Measurements from ENCODE around the gene HMGCS2. TPM values are rescaled to one million over a fixed set of nuclear protein-coding genes. Genes with fewer than 3 reads are reported as not detected.

Gene HMGCS2
- total RNA-seq, 1 donor from 2014 or later: not detected

DNA sequence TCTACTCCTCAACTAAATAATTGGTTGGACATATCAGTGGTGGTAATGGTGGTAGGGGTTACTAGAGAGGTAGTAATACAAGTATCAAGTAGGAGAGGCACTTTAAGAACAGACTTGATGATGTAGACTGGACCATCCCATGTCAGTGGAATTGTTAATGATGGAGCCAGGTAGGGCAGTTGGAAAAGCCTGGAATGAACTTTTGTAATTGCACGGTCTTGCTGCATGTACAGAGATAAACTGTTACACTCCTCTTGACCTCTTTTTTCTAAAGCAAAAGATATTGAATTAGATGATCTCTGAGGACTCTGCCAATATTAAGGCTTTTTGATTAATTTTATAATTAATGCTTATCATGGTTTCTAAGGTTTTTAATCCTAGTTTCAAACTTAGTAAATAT is 5.8 kb downstream of the HMGCS2 start:
- CTCF ChIA-PET: no interaction called here

DNA sequence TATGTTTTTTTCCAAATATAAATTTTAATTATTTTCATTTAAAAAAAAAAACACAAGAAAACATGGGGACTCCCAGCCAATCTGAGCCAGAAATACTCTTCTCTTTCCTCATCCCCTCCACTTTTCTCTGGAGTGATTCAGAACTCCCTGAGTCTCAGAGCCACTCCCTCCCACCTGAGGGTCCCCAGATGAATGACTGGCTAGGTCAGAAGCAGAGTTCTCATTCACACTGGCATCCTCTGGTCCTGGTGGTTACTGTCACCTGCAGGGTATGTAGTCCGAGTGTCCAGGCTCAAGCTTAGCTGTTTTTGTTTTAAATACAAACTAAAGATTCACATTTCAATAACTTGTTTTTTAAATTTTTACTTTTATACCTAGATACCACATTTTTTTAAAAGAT is 6.3 kb downstream of the HMGCS2 start:
- ATAC-seq (ENCODE audit: low read depth) (no peak), DNase-seq (no peak)
- no peak overlapping the region for H3K4me3 Mint-ChIP-seq
- intact Hi-C loops (cut with micrococcal nuclease): no loop called here
- CTCF ChIA-PET: no interaction called here
- no peaks in the 10 kb centered on the region for H3K36me3 Mint-ChIP-seq (ENCODE audit: low read depth)
- POLR2A ChIA-PET: no interaction called here
- H3K27ac Mint-ChIP-seq: no peak overlapping the region
- H3K9me3 Mint-ChIP-seq: no peaks in the 10 kb centered on the region
- peaks cover 12% of the 10 kb centered on the region for H3K27me3 Mint-ChIP-seq
- H3K4me1 Mint-ChIP-seq: no peaks in the 10 kb centered on the region
- TF ChIP-seq, protein P1, sequence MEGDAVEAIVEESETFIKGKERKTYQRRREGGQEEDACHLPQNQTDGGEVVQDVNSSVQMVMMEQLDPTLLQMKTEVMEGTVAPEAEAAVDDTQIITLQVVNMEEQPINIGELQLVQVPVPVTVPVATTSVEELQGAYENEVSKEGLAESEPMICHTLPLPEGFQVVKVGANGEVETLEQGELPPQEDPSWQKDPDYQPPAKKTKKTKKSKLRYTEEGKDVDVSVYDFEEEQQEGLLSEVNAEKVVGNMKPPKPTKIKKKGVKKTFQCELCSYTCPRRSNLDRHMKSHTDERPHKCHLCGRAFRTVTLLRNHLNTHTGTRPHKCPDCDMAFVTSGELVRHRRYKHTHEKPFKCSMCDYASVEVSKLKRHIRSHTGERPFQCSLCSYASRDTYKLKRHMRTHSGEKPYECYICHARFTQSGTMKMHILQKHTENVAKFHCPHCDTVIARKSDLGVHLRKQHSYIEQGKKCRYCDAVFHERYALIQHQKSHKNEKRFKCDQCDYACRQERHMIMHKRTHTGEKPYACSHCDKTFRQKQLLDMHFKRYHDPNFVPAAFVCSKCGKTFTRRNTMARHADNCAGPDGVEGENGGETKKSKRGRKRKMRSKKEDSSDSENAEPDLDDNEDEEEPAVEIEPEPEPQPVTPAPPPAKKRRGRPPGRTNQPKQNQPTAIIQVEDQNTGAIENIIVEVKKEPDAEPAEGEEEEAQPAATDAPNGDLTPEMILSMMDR (IDR thresholded peaks at IDR 0.05): no peak

More for the DNA sequence above, 5.8 kb downstream of the HMGCS2 start:
- H3K4me3 Mint-ChIP-seq: no peak overlapping the region
- no peaks in the 10 kb centered on the region for H3K9me3 Mint-ChIP-seq
- TF ChIP-seq, protein P1 (IDR thresholded peaks at IDR 0.05): no peak
- no peaks in the 10 kb centered on the region for H3K36me3 Mint-ChIP-seq (ENCODE audit: low read depth)
- POLR2A ChIA-PET: no interaction called here
- intact Hi-C loops (cut with micrococcal nuclease): no loop called here
- peaks cover 12% of the 10 kb centered on the region for H3K27me3 Mint-ChIP-seq
- no peaks in the 10 kb centered on the region for H3K4me1 Mint-ChIP-seq
- ATAC-seq (ENCODE audit: low read depth) (no peak), DNase-seq (no peak)
- no peak overlapping the region for H3K27ac Mint-ChIP-seq

DNA sequence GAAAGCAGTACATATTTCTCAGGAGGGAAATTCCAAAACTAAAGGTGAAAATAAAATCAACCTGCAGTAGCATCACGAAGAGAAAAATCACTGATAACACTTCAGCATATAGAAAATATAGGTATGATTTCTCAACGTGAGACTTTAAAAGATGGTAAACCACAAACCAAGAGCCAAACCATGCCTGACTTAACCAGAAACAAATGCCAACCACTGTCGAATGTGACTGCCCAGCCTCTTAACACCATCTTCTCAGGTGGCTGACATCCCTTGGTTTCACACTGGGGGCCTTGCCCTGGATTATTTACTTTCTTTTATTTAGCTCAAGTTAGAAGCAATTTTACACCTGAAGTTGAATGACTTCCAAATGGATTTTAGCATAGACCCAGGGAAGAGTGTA is 10.1 kb downstream of the HMGCS2 start:
- no peak for ATAC-seq (ENCODE audit: low read depth)
- ChIA-PET POLR2A (no interaction called here), CTCF (no interaction called here)
- no peak for DNase-seq
- Mint-ChIP-seq H3K27me3 (peaks cover 5% of the 10 kb centered on the region), H3K27ac (no peak overlapping the region), H3K36me3 (ENCODE audit: low read depth) (no peaks in the 10 kb centered on the region), H3K4me3 (no peak overlapping the region), H3K4me1 (no peaks in the 10 kb centered on the region), H3K9me3 (no peaks in the 10 kb centered on the region)
- intact Hi-C loops (cut with micrococcal nuclease): no loop called here
- TF ChIP-seq, protein P1 (IDR thresholded peaks at IDR 0.05): no peak

DNA sequence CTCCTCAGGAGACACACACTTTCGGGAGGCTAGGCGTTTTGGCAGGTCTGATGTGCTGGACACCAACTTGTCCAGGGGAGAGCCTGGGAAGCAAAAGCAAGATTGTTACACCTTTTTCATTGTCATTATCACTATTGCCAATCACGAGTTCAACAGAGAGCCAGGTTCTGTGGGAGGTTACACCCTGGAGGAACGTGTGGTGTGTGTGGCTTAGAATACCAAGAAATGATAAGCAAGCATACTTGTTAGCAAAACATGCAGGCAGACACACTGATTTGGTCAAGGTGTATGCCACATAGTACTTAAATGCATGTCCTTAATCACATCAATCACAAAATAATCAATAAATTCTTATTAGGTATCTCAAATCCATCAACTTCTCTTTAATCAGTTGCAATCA is 16.1 kb downstream of the HMGCS2 start:
- no peak for DNase-seq
- intact Hi-C loops (cut with micrococcal nuclease): no loop called here
- ATAC-seq (ENCODE audit: low read depth): no peak
- ChIA-PET POLR2A (no interaction called here), CTCF (no interaction called here)
- TF ChIP-seq, protein P1 (IDR thresholded peaks at IDR 0.05): no peak
- H3K36me3 Mint-ChIP-seq (ENCODE audit: low read depth): no peaks in the 10 kb centered on the region
- no peaks in the 10 kb centered on the region for H3K4me1 Mint-ChIP-seq
- H3K27ac Mint-ChIP-seq: no peak overlapping the region
- peaks cover 3% of the 10 kb centered on the region for H3K27me3 Mint-ChIP-seq
- no peak overlapping the region for H3K4me3 Mint-ChIP-seq
- H3K9me3 Mint-ChIP-seq: no peaks in the 10 kb centered on the region

DNA sequence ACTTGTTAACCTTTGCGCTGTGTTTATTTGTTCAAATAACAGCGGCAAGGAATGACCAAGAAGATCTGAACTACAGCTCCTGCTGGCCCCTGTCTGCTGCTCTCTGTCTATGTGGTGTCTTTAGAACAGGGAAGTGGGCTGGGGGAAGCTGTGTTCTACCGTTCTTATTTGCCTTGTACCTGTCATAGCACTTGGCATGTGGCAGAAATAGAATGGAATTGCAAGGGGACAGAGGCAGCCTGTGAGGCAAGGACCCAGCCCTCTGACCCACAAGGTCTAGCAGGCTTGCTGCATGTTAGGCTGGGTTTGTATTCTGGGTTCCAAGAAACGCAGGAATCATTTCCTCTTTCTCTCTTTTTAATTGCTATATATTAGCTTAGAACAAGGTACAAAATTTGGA is 20.7 kb downstream of the HMGCS2 start:
- Mint-ChIP-seq H3K4me3 (no peak overlapping the region), H3K27me3 (no peaks in the 10 kb centered on the region), H3K27ac (no peak overlapping the region), H3K4me1 (peaks cover 2% of the 10 kb centered on the region), H3K9me3 (no peaks in the 10 kb centered on the region), H3K36me3 (ENCODE audit: low read depth) (no peaks in the 10 kb centered on the region)
- ChIA-PET POLR2A (no interaction called here), CTCF (no interaction called here)
- TF ChIP-seq, protein P1 (IDR thresholded peaks at IDR 0.05): no peak
- ATAC-seq (ENCODE audit: low read depth) (no peak), DNase-seq (no peak)
- intact Hi-C loops (cut with micrococcal nuclease): no loop called here

All from activated B cell treated with CpG ODN at 0.5 μM for 24 hours (primary cell).